OCI-LY1 (cell line): ENCODE results near the gene CDADC1.

Source experiments
- CTCF ChIP-seq: fragments of 200-600 bp; sonication (generic), shearing (Covaris generic); IDR thresholded peaks from 2 replicates; pipeline ENCODE4 v1.5.1; 2017; ENCODE audit warnings: mild to moderate bottlenecking, antibody characterized with exemption, low read length, moderate library complexity, mixed read lengths
- EZH2 ChIP-seq: fragments of 200-600 bp; sonication (generic), shearing (Covaris generic); IDR thresholded peaks from 2 replicates; pipeline ENCODE4 v1.8.0; 2017; ENCODE audit warnings: borderline replicate concordance, mixed run types, mild to moderate bottlenecking, antibody characterized with exemption, low read length, moderate library complexity, mixed read lengths

DNA sequence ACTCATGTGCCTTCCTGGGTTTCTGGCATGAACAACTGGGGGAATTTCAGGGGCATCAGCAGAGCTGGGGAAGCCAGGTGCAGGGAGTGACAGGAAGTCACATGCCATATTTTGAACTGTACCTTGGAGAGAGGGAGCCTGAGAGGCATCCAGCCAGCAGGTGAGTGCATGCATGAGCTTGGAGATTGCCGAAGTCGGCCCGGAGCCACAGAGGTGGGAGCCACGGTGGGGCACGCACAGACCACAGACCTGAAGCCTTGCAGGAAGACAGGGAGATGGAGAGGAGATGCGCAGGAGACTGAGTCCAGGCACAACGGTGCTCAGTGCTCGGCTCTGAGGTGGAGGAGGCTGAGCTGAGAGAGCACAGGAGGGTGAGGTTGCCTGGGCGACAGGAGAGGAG is 55.1 kb downstream of the CDADC1 start:
- TF ChIP-seq EZH2 (no peak), CTCF (no peak)
